Endodermal cell (in vitro differentiated cells): Measurements from ENCODE around the gene PATE1. TPM values are rescaled to one million over a fixed set of nuclear protein-coding genes. Genes with fewer than 3 reads are reported as not detected.
"Not testable (repeated sequence)": the region's sequence is repeated elsewhere in the genome, so short reads cannot be mapped to it uniquely, and the experiment has no call there.

ENCODE experiments used
- DNase-seq: peaks from one replicate; pipeline ENCODE4 v3.0.0-alpha.2; 2017
- H3K27ac ChIP-seq: 2 replicates; pipeline ENCODE4 v1.5.1; 2013; ENCODE audit warnings: mild to moderate bottlenecking, low read depth, low read length, moderate library complexity
- H3K27me3 ChIP-seq: 2 replicates; pipeline ENCODE4 v1.6.1; 2013; ENCODE audit warnings: mild to moderate bottlenecking, low read length, moderate library complexity; ENCODE audit not compliant: insufficient read depth, control insufficient read depth, poor library complexity, severe bottlenecking
- H3K36me3 ChIP-seq: 2 replicates; pipeline ENCODE4 v1.7.0; 2013; ENCODE audit warnings: mild to moderate bottlenecking, low read length, moderate library complexity; ENCODE audit not compliant: control insufficient read depth, insufficient read depth
- H3K4me1 ChIP-seq: one replicate; pipeline ENCODE4 v1.7.0; 2013; ENCODE audit warnings: low read length; ENCODE audit not compliant: control insufficient read depth, insufficient read depth
- H3K4me3 ChIP-seq: 2 replicates; pipeline ENCODE4 v1.5.1; 2013; ENCODE audit warnings: mild to moderate bottlenecking, low read length, moderate library complexity
- H3K9ac ChIP-seq: 2 replicates; pipeline ENCODE4 v1.6.1; 2013; ENCODE audit warnings: mild to moderate bottlenecking, low read length, moderate library complexity; ENCODE audit not compliant: poor library complexity, severe bottlenecking; ENCODE audit errors: extremely low read depth
- H3K9me3 ChIP-seq: 2 replicates; pipeline ENCODE4 v1.6.1; 2013; ENCODE audit warnings: mild to moderate bottlenecking, low read length, moderate library complexity; ENCODE audit not compliant: control insufficient read depth
- H3K27ac Mint-ChIP-seq: 2 replicates; pipeline ENCODE4 v1.8.0; 2020; ENCODE audit warnings: mixed read lengths
- H3K27me3 Mint-ChIP-seq: 2 replicates; pipeline ENCODE4 v1.8.0; 2021; ENCODE audit warnings: mild to moderate bottlenecking, mixed read lengths; ENCODE audit not compliant: insufficient read depth
- H3K36me3 Mint-ChIP-seq: 2 replicates; pipeline ENCODE4 v1.8.0; 2020; ENCODE audit warnings: low read depth, mixed read lengths
- H3K4me1 Mint-ChIP-seq: 2 replicates; pipeline ENCODE4 v1.8.0; 2020; ENCODE audit warnings: mixed read lengths
- H3K4me3 Mint-ChIP-seq: 2 replicates; pipeline ENCODE4 v1.8.0; 2020; ENCODE audit warnings: mild to moderate bottlenecking, moderate library complexity, mixed read lengths
- H3K9me3 Mint-ChIP-seq: 2 replicates; pipeline ENCODE4 v1.8.0; 2020; ENCODE audit warnings: mild to moderate bottlenecking, mixed read lengths
- CTCF ChIP-seq: fragments of 200-600 bp; sonication (generic); conservative IDR thresholded peaks from 2 replicates; pipeline ENCODE4 v1.5.0; 2021; ENCODE audit warnings: antibody characterized with exemption, mild to moderate bottlenecking
- WGBS, 2 experiments: methylation state at CpG; one replicate each; pipeline versions ENCODE4 v1.1.5 to v1.1.7; 2013; ENCODE audit warnings: missing lambda C conversion rate in 2 of 2, mixed read lengths in 1 of 2; ENCODE audit not compliant: insufficient coverage in 1 of 2, insufficient read length in 1 of 2; 5-methylcytosine and 5-hydroxymethylcytosine counted together
- long read RNA-seq, 4 experiments: library from polyadenylated mRNA in 2 of 4; library from RNA in 1 of 4; library from capped mRNA in 1 of 4; stranded (forward) in 3 of 4; unstranded in 1 of 4; transcript quantifications; one replicate each; pipeline ENCODE4 v2.0.0, GENCODE V29; 2020 to 2021; ENCODE audit warnings: inconsistent platforms in 1 of 4
- polyA plus RNA-seq, 2 experiments: library from polyadenylated mRNA; stranded (reverse); fragments of 50-300 nt; gene quantifications; one replicate each; pipeline ENCODE4 v1.2.3, GENCODE V29; 2013
- total RNA-seq, 2 donors: library from RNA; stranded (reverse); fragmentation: NEBNext Ultra II Directional in 1 of 2; extraction: Animal tissue kit (Norgen Biotek cat#: 25700) in 1 of 2; gene quantifications; 2 replicates in 1 of 2; 3 replicates in 1 of 2; pipeline ENCODE4 v1.2.1, GENCODE V29; 2021

PATE1 gene
- not detected for total RNA-seq
- not detected for polyA plus RNA-seq (2013, experiment 1 of 2)
- polyA plus RNA-seq (2013, experiment 2 of 2), result not detected
- long read RNA-seq, experiment 1, result 0 reads
- long read RNA-seq, experiment 2, result 0 reads
- long read RNA-seq, experiment 3, result 0 reads
- long read RNA-seq, experiment 4, result 0 reads

GRCh38 chr11:125745979-125746378, at the start of gene PATE1:
Gene PATE1 (plus strand): TSS chr11:125746279. CDS start chr11:125746305, 26 bp downstream.
- 89% methylated on average over 3 of the region's 3 CpGs; no CpG with 5 or more reads in 1 of the 2 experiments for WGBS, 2 experiments
- no peak for TF ChIP-seq CTCF
- H3K36me3 Mint-ChIP-seq, result no peaks in the 10 kb centered on the region
- no peaks in the 10 kb centered on the region for H3K4me1 ChIP-seq
- H3K27ac Mint-ChIP-seq, result no peak within 1 kb of the TSS
- H3K4me1 Mint-ChIP-seq, result no peaks in the 10 kb centered on the region
- no peaks in the 10 kb centered on the region for H3K9me3 Mint-ChIP-seq
- no peak for DNase-seq
- H3K4me3 ChIP-seq, result no peak within 1 kb of the TSS
- no peak within 1 kb of the TSS for H3K27ac ChIP-seq
- no peaks in the 10 kb centered on the region for H3K9me3 ChIP-seq
- no peak within 1 kb of the TSS for H3K4me3 Mint-ChIP-seq
- H3K27me3 ChIP-seq, result peaks cover 62% of the 10 kb centered on the region
- H3K9ac ChIP-seq, result no peak within 1 kb of the TSS
- H3K27me3 Mint-ChIP-seq, result peaks cover 14% of the 10 kb centered on the region
- H3K36me3 ChIP-seq, result no peaks in the 10 kb centered on the region

GRCh38 chr11:125701018-125701610, 45.0 kb upstream of the PATE1 start:
- no peaks in the 10 kb centered on the region for H3K36me3 ChIP-seq
- H3K4me3 ChIP-seq, result no peak overlapping the region
- Mint-ChIP-seq H3K4me3 (no peak overlapping the region), H3K27me3 (peaks cover 7% of the 10 kb centered on the region), H3K36me3 (no peaks in the 10 kb centered on the region), H3K9me3 (peaks cover 6% of the 10 kb centered on the region), H3K27ac (no peak overlapping the region), H3K4me1 (peaks cover 10% of the 10 kb centered on the region)
- no peaks in the 10 kb centered on the region for H3K27me3 ChIP-seq
- H3K4me1 ChIP-seq, result no peaks in the 10 kb centered on the region
- no peak for DNase-seq
- peak; percentile 54 for TF ChIP-seq CTCF
- WGBS, 2 experiments, result 88 to 93% methylated on average over 3 to 5 of the region's 6 CpGs
- no peak overlapping the region for H3K9ac ChIP-seq
- H3K9me3 ChIP-seq, result no peaks in the 10 kb centered on the region
- H3K27ac ChIP-seq, result no peak overlapping the region

GRCh38 chr11:125701858-125702621, 44.0 kb upstream of the PATE1 start:
- Histone ChIP-seq H3K9me3 (no peaks in the 10 kb centered on the region), H3K9ac (no peak overlapping the region), H3K4me3 (no peak overlapping the region), H3K27ac (peak overlapping the region; percentile 44), H3K27me3 (no peaks in the 10 kb centered on the region), H3K36me3 (no peaks in the 10 kb centered on the region), H3K4me1 (no peaks in the 10 kb centered on the region)
- H3K36me3 Mint-ChIP-seq, result no peaks in the 10 kb centered on the region
- peak; percentile 75 for DNase-seq
- WGBS, 2 experiments, result 56 to 65% methylated on average over 3 to 6 of the region's 6 CpGs
- no peak for TF ChIP-seq CTCF
- H3K4me3 Mint-ChIP-seq, result no peak overlapping the region
- peaks cover 9% of the 10 kb centered on the region for H3K27me3 Mint-ChIP-seq
- H3K27ac Mint-ChIP-seq, result no peak overlapping the region
- peaks cover 6% of the 10 kb centered on the region for H3K9me3 Mint-ChIP-seq
- H3K4me1 Mint-ChIP-seq, result peaks cover 10% of the 10 kb centered on the region

DNA sequence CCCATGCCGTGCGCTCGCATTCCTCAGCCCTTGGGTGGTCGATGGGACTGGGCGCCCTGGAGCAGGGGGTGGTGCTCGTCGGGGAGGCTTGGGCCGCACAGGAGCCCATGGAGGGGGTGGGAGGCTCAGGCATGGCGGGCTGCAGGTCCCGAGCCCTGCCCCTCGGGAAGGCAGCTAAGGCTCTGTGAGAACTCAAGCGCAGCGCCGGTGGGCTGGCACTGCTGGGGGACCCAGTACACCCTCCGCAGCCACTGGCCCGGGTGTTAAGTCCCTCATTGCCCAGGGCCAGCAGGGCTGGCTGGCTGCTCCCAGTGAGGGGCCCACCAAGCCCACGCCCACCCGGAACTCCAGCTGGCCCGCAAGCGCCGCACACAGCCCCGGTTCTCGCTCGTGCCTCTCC, 41.4 kb upstream of the PATE1 start:
- 96 to 100% methylated on average over 1 to 17 of the region's 24 CpGs for WGBS, 2 experiments
- not testable (repeated sequence) for H3K36me3 ChIP-seq, H3K9ac ChIP-seq, H3K4me3 Mint-ChIP-seq, H3K36me3 Mint-ChIP-seq, DNase-seq, H3K4me1 Mint-ChIP-seq, H3K27ac Mint-ChIP-seq, H3K4me3 ChIP-seq, H3K9me3 Mint-ChIP-seq, H3K27ac ChIP-seq, H3K4me1 ChIP-seq, H3K27me3 ChIP-seq, H3K9me3 ChIP-seq
- H3K27me3 Mint-ChIP-seq, result peaks cover 22% of the 10 kb centered on the region
